Left kidney (tissue), 2 donors: ENCODE data around the gene IQSEC1. TPM values are rescaled to one million over a fixed set of nuclear protein-coding genes. Genes with fewer than 3 reads are reported as not detected.

Experiments used
- DNase-seq: peaks from one replicate; pipeline ENCODE4 v3.0.0-alpha.2; 2013
- polyA plus RNA-seq: library from polyadenylated mRNA; unstranded; fragments of 120-200 nt; gene quantifications from one replicate; pipeline ENCODE4 v1.2.1, GENCODE V29; 2013; ENCODE audit not compliant: insufficient read length

The IQSEC1 gene
- polyA plus RNA-seq, 1 donor: 32.1 TPM

DNA sequence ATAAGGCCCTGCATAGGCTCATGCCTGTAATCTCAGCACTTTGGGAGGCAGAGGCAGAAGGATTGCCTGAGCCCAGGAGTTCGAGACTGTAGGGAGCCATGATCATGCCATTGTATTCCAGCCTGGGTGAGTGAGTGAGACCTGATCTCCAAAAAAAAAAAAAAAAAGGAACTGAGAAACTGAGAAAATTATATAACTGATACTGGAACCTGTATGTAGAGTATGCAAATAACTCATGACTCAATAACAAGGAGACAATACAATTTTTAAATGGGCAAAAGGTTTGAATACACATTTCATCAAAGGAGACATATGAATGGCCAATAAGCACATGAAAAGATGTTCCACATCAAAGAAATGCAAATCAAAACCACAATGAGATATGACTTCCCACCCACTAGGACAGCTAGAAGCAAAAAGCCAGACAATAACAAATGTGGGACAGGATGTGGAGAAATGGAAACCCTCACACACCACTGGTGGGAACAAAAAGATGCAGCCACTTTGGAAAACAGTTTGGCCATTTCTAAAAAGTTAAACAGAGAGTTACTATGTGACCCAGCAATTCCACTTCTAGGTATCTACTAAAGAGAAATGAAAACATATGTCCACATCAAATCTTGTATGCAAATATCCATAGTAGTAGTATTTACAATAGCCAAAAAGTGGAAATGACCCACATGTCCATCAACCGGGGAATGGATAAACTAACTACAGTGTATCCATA is 70.7 kb downstream of the IQSEC1 start:
- no peak for DNase-seq

DNA sequence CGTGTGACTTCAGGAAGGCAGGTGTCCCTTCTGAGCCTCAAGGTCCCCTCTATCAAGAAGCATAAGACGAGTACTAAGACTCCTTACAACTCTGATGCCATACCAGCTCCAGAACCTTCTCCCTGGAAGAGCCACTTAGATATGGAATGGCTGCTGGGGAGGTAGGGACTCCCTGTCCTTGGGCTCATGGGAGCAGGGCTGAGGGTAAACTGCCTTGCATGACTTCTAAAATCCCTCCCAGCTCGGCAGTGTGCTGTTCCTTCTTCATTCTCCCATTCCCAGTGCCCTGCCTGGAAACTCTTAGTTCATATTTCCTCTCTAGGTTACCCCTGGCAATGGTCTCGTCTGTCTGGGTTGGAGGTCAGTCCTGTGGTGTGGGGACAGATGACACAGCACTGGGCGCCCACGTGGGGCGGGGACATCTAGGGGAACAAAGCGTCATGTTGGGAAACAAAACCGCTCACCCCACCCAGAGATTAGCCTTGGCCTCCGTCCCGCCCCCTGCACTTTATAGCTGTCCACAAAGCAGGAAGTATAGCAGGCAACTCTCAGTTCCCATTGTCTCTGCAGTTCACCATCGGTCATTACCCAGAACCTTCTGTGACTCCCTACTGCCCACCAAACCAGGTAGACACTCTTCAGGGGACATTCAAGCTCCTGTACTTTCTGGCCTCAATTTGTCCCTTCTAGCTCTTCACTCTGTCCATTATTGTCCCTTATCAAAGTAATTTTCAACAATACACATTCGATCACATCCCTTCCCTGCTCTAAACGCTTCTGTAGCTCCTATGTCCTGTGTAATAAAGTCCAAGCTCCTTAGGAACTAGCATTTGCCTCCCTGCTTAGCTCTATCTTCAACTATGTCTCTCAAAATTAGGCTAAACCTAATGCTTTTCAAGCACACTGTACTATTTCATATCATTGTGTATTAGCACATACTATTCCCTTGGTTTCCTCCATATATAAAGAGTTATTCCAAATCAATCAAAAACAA is 73.8 kb downstream of the IQSEC1 start:
- no peak for DNase-seq

DNA sequence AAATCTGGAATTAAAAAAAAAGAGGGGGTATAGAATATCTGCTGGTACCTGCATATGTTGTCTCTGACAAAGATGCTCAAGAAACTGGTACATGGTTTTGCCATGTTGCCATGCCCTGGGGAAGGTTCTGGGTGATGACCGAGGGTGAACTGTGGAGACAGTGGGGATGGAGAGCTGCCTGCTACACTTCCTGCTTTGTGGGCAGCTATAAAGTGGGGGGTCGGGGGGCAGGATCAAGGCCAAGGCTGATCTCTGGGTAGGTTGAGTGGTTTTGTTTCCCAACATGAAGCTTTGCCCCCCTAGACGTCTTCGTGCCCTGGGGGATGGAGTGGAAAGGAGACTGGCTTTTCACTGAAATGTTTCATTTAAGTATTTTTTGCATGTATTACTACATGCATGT is 74.6 kb downstream of the IQSEC1 start:
- DNase-seq: no peak

DNA sequence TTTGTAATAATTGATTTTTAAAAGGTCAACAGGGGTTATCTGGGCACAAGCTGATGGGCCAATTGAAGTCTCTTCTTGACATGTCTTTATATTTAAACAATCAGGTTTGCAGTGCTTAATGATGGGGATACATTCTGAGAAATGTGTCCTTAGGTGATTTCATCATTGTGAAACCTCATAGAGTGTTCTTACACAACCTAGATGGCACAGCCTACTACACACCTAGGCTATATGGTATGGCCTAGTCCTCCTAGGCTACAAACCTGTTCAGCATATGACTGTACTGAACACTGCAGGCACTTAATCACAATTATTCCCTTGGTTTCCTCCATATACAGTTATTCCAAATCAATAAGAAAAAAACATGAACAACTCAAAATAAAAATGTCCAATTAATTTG is 75.8 kb downstream of the IQSEC1 start:
- DNase-seq: no peak

DNA sequence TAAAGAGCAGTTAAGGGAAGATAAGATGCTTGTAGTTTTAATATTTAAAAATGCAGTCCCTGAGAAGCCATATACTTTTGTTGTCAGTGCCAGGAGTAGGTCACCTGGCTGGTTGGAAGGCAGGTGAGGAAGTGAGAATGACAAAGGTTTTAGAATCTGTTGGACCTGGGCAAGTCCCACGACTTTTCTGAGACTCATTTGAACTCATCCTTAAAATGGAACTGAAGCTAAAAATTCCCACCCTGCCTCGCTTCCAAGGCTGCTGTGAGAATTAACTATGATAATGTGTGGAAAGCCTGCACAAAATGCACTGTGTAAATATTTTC is 77.1 kb downstream of the IQSEC1 start:
- DNase-seq: no peak

DNA sequence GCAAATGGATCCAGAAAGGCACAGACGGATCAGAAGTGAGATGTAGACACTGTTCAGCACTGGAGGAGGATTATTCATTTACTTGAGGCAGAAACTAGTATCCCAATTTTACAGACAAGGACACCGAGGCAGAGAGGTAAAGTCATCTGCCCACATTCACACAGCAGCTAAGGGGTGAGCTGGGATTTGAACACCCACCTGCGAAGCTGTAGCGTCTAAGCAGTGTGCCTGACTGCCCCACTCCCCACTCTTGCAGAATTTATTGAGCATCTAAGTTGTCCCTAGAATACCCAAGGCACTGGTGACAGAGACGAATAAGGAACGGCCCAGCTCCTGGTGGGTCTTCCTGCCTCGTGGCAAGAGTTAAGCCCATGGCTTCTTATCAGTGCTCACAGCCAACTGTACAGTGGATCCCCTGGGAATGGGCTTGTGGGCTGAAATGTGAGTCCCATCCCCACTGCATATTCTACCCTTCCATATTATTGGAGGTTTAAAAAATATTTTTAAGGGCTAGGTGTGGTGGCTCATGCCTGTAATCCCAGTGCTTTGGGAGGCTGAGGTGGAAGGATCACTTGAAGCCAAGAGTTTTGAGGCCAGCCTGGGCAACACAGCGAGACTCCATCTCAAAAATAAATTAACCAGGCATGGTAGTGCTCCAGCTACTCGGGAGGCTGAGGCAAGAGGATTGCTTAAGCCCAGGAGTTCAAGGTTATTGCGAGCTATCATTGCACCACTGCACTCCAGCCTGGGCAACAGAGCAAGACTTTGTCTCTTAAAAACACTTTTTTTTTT is 77.6 kb downstream of the IQSEC1 start:
- DNase-seq: no peak

DNA sequence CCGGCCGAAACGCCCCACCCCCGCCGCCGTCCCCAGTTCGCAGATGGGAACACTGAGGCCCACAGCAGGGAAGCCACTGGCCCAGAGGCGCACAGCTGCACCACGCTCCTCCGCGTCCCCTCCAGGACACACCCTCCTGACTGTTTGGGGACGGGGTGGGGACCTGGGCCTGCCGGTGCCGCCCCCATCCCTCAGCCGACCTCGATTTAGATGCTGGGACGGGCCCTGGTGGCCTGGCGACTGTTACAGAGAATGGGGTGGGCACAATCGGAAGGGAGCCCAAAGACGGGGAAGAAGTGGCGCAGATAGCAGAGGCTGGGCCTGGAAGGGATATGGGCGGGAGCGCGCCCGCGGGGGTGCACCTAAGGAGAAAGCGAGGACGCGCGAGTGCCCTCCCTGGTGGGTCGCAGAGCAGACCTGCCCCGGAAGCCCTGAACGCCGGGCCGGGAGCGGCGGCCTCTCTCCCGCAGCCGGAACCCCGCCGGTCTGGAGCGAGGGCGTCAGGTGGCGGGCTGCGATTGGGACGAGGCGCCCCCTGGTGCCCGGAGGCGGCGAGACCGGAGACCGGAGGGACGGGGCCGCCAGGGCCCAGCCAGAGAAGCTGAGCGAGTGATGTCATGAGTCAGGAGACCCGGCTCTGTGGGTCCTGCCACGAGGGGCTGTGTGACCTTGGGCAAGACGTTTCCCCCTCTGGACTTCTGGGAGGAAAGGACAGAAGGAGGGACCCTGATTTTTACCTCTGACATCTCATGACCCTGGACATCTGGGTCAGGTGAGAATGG is 78.4 kb downstream of the IQSEC1 start:
- DNase-seq: peak; percentile 79

DNA sequence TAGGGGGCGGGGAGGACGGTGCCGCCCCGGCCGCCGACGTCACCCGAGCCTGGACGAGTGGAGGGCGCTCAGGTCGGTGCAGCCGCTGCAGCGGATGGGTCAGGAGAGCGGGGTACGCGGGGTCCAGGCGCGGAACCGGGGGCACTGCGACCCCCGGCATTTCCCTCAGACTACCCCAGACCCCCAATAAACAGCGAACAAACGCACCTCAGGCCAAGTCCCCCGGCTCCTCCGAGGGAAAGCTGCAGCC is 78.9 kb downstream of the IQSEC1 start:
- DNase-seq: no peak

DNA sequence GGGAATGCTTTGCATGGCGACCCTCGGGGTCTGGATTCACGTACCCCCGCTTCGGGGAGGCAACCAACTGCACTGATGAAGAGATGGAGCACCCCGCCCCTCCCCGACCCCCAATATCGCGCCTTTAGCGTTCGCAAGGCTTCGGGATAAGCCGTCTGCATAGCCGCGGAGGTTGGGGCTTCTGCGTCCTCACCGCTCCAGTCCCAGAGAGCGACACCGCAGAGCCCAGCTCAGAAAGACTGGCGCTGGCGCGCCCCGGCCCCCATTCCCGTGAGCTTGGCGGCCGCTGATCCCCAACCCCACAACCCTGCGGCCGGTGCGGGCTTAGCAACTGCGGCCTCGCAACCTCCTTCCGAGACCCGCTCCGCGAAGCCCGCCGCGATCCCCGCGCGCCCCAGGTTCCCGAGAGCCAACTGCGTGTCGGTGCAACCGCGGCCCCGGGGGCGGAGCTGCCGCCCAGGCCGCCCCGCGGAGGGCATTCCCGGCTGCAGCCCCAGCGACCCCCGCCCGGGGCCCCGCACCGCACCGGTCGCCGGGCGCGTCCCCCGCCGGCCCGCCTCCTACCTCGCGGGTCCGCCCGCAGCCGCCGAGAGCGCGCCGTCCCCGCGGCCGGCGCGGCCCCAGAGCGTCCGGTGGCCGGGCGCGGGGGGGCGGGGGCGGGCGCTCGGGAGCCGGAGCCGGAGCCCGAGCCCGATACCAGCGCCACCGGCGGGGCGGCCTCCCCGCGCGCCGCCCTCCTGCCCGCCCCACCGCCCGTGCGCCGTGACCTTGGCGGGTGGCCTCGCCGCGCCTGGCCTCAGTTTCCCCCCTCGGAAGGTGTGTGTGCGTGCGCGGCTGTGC is 79.5 kb downstream of the IQSEC1 start:
- DNase-seq: no peak

DNA sequence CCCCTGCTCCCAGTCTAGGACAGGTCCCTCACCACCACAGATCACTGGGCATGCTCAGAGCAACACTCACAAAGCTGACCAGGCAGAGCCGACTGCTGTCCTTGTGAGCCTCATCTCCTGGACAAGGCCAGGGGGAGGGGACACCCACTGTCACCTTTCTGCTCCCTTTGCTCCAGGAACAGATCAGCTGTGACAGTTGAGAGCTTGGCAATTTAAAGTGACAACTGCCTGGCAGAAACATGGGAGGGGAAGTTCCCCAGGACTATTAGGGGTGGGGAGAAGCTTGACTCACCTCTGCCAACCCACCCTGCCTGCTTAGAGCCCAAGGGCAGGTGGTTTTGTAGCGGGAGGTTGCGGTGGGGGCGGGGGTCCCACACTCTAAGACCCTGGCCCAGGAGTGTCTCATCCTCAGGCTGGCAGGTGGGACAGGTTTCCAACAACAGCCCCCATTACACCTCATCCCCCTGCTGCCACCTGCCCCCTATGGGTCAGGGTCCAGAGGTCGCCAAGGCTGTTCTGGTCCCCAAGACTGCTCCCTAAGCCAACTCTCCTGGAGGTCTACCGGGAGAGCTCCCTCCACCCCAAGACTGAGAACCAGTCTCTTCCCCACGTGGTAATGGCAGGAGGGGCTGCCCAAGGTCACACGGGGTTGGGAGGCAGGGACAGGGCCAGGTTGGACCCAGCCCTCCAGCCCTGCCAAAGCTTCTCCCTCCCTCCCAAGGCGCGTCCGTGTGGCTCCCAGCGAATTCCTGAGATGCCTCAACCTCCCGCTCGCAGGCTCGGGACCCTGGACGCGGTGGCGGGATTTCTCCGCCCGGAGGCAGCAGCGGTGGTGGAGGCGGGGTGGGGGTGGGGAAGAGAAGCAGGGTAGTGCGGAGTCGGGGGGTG is 80.4 kb downstream of the IQSEC1 start:
- no peak for DNase-seq

DNA sequence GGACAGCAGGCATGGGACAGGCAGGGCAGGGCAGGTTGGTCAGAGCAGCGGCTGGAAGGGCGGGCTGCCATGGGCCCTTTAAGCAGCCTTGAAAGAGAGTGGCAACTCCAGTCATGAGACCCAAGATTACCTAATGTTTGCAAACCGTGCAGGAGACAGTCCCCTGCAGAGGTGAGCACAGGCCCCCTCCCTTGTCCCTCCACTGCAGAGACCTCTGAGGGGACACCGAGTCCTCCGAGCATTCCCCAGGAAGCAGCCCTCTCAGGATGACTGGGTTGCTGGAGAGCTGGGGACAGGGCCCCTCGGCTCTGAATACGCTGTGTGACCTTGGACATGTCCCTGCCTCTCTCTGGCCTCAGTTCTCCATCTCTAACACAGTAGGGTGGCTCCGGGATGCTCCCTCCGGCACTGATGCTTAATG is 81.4 kb downstream of the IQSEC1 start:
- no peak for DNase-seq

DNA sequence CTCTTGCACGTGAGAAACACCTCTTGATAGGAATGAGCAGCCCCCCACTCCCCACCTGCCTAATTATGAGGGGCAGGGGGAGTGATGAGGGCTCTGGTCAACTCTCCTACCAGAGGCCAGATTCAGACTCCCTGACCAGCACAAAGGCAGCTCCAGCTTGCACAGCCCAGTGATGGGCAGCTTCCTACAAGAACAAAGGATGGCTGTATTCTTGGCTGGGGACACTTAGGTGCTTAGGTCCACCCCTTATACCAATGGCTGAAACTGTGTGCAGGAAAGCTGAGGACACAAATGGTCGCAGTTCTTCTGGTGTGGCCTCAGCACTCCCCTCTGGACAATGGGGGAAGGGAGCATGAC is 81.8 kb downstream of the IQSEC1 start:
- no peak for DNase-seq

DNA sequence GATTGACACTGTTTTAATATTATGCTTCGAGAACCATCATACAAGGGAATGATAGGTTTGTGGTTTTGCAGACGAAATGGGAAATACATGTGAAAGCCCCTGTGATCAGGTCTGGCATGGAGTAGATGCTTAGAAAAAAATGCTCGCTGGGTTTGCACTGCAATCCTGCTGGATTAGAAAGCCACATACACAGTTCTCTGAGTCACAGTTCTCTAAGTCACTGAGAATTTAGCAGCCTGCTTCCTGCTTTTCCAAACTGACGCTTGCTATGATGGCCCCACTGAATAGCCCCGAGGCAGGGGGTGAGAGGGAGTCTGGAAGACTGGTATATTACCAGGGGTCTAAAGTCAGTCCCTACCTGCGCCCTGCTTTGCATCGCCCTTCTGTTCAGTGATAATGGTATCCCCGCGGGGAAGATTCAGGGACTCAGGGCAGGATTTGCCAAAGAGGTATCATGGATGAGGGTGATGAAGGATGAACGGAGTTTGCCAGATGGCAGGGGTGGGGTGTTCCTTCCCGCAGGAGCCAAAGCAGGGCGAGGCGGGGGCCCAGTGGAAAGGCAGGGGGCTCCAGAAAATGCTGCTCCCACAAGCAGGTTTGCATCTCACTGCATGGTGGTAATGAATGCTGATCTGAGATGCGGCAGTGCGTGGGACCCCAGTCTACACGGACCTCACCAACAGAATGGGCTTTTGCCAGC is 82.3 kb downstream of the IQSEC1 start:
- no peak for DNase-seq

DNA sequence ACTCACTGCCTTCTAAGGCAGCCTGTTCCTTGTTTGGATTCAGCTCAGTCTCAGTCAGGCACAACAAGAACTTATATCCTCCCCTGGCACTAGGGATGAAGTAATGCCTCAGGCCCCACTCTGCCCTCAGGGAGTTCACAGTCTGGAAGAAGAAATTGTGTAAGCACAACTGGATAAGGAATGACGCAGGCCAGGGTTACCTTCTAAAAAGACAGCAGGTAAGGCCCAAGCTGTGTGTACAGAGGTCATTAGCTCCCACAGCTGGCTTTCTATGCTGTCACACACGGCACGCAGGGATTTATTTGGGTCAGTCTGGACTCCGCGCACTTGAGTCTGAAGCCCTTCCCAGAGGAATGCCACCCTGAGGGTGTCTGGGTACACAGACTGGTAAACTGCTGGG is 82.9 kb downstream of the IQSEC1 start:
- DNase-seq: no peak

DNA sequence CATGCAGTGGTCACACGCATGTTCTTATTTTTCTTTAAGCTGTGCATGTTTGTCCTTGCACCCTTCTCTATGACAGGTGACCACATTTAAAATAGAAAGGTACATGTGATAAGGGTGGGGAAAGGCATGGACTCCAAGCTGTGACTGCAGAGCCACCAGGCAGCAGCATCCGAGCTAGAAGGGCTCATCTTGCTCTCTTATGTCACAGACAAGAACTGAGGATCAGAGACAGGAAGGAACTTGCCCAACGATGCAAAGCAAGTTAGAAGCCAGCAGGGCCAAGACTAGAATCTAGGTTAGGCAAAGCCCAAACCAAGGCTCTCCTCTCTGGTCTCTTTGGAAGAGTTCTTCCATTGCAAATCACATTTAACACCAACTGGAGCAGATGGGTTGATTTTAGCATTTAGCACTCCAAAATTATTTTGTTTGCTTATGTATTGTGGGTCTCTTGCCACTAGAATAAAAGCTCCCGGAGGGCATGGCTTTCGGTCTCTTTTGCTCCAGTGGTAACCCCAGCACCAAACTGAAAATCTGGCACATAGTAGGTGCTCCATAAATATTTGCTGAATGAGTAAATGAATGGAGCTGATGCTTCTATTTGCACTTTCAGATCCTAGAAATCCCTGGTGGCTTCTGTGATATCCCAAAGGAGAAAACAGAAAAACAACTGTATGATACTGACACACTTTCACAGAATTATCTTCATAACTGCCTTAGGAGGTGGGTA is 84.3 kb downstream of the IQSEC1 start:
- DNase-seq: no peak

DNA sequence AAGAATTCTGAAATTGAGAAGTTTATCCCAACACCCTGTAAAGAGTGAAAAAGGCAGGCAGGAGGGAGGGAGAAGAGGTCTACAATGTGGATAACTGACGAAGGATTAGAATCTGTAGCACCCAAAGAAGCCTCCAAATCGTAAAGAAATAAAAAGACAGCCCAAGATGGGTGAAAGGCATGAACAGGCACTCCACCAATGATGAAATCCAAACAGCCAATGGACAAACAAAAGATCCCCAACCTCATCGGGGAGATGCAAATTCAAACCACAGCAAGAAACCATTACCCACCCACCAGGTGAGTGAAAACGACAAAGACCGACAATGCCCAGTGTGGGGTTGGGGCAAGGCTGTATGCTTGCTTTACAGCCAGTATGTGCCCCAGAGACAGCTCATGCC is 85.6 kb downstream of the IQSEC1 start:
- DNase-seq: no peak

DNA sequence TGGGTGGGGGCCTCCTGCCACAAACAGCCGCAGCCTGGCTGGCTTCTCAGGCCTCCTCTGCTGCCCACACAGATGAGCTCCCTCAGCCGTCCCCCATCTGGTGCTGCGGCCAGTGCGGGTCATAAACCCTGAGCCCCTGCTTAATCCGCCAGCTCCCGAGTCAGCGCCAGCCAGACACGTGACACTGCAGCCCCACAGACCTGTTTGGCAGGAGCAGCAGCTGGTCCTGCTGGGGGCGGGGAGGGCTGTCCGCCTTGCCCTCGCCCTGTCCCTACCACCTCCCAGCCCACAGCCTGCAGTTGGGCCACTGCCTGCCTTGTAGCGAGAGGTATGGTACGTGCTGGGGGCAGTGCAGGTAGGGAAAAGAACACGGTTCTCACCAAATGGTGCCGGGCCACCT is 86.2 kb downstream of the IQSEC1 start:
- no peak for DNase-seq

DNA sequence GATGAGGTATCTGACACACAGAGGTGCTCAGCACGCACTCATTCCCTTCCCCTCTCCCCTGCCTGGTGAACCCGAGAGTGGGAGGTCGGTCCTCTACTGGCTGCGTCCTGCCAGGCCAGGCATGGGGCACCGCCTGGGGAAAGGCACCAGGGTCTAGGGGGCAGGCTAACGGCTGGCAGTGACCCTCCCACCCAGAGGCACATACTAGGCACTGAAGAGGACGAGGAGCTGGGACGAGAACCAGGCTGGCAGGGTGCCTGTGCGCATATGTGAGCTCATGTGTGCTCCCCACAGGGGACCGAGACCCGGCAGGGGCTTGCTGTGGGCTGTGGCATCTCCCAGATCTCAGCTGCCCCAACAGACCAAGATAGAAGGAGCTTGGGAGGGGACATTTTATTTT is 86.7 kb downstream of the IQSEC1 start:
- DNase-seq: no peak

DNA sequence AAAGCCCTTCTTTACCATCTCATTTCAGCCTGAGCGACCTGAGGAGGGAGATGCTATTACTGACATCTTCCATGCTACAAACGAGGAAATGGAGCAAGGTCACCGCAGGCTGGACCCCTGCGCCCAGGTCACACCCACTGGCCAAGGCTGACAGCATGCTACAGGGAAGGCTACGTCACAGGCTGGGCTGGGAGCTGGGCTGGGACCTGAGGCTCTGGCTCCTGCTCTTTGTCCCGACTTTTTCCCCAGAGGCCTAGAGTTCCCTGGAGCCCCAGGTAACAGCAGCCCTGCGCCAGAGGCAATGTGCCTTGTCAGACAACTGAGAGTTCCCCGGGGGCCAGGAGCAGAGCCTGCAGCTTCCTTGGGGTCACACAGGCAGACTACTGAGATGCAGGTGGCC is 87.2 kb downstream of the IQSEC1 start:
- no peak for DNase-seq
